Activated naive CD4-positive, alpha-beta T cell treated with anti-CD3 and anti-CD28 coated beads, Interleukin-2, amount 50 U/mL, for 72 hours (primary cell): ENCODE data around the gene SCAF4. TPM values are rescaled to one million over a fixed set of nuclear protein-coding genes. Genes with fewer than 3 reads are reported as not detected.
A peak's percentile ranks its signal among the peaks of the same experiment; 100 is the strongest.

Source experiments
- ATAC-seq, 2 donors: fragments of 150-1000 bp; cut with Tn5 transposase; 2 replicates each; pipeline ENCODE4 v1.10.0; 2021; ENCODE audit warnings: mild to moderate bottlenecking in 2 of 2, moderate library complexity in 2 of 2
- DNase-seq, 2 donors: peaks; one replicate each; pipeline ENCODE4 v3.0.0; 2021 to 2022; ENCODE audit warnings: low spot score in 2 of 2
- H3K27ac Mint-ChIP-seq, 2 donors: one replicate each; pipeline ENCODE4 v1.8.0; 2022; ENCODE audit warnings: mild to moderate bottlenecking in 2 of 2, mixed read lengths in 2 of 2
- H3K36me3 Mint-ChIP-seq, 2 donors: one replicate each; pipeline ENCODE4 v1.8.0; 2022; ENCODE audit warnings: mixed read lengths in 2 of 2
- H3K9me3 Mint-ChIP-seq, 2 donors: one replicate each; pipeline ENCODE4 v1.8.0; 2022; ENCODE audit warnings: mixed read lengths in 2 of 2
- total RNA-seq, 2 donors: library from RNA; stranded (reverse); gene quantifications; one replicate each; pipeline ENCODE4 v1.2.3, GENCODE V29; 2022

Gene SCAF4
- total RNA-seq, 2 donors from 2014 or later = 41.9 to 43.9 TPM

DNA sequence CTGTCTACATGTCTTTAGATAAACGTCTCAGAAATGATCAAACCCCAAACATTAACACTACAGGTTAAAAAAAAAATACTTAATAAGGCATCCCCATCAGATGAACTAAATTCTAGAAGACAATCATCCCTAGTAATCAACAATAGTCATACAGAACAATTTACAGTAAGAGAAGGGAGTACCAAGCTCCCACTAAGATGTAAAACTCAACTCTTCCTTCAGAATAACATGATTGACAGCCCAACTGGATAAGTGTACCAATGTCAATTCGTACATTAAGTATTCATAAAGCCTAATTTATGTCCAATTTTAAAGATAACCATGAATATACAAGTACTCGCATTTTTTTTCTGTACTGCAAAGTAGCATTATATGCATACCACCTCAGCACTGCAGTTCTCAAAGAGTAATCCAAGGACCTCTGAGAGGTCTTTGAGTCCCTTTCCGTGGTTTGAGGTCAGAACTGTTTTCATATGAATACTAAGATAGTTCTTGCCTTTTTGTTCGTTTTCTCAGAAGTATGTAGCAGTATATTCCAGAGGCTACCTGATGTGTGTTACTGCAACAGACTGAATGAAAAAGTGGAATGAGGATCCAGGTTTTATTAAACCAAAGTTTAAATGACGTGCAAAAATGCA lies 6.6 kb downstream of the SCAF4 start:
- no peak for DNase-seq
- H3K36me3 Mint-ChIP-seq = peaks cover 0 to 6% of the 10 kb centered on the region in 2 donors

DNA sequence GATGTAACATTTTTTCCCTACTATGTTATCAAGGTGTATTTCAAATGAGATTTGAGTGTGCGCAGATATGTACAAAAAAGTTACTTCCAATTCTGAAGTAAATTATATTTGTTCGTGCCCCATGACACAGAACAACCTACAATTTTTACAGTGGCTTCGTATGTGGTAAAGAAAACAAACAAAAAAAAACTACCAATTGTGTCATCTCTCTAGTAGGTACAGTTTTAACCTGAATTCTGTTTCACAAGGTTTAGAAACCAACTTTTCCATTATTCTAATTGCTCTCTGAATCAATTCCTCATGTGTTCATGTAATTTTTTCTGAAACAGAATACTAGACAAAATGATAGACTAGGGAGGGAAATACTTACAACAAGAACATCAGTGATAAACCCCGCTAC lies 7.4 kb downstream of the SCAF4 start:
- ATAC-seq = peak in 1 of 2 donors; percentile 55
- no peaks in the 10 kb centered on the region for H3K9me3 Mint-ChIP-seq
- DNase-seq = no peak
- peak overlapping the region in 1 of 2 donors; percentile 23 for H3K27ac Mint-ChIP-seq
- H3K36me3 Mint-ChIP-seq = peaks cover 0 to 11% of the 10 kb centered on the region in 2 donors

More for the DNA sequence above, 6.6 kb downstream of the SCAF4 start:
- H3K27ac Mint-ChIP-seq = peak overlapping the region in 1 of 2 donors; percentile 34
- peak; percentile 89 to 92 for ATAC-seq
- H3K9me3 Mint-ChIP-seq = no peaks in the 10 kb centered on the region

DNA sequence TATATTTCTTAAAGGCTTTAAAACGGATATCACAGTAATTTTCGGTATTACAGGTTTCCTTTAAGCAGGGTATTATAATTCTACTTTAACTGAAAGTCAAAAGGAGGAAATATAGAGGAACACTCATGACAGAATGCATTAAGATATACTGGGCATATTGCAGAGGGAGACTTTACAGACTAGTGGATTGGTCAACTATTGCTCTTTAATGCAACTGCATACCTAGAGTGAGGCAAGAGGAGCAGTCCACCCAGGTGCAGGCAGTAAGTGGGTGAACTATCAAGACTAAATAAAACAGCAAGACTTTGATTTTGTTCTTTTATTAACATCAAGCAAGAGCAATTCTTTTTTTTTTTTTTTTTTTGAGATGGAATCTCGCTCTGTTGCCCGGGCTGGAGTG lies 10.5 kb downstream of the SCAF4 start:
- Mint-ChIP-seq H3K27ac (no peak overlapping the region), H3K9me3 (no peaks in the 10 kb centered on the region), H3K36me3 (peaks cover 0 to 11% of the 10 kb centered on the region in 2 donors)
- DNase-seq (no peak), ATAC-seq (no peak)

- Mint-ChIP-seq H3K9me3 (no peaks in the 10 kb centered on the region), H3K36me3 (peaks cover 0 to 11% of the 10 kb centered on the region in 2 donors), H3K27ac (no peak overlapping the region)
- DNase-seq (no peak), ATAC-seq (no peak)
Observed at GRCh38 chr21:31720739-31721138, 11.2 kb downstream of the SCAF4 start.

DNA sequence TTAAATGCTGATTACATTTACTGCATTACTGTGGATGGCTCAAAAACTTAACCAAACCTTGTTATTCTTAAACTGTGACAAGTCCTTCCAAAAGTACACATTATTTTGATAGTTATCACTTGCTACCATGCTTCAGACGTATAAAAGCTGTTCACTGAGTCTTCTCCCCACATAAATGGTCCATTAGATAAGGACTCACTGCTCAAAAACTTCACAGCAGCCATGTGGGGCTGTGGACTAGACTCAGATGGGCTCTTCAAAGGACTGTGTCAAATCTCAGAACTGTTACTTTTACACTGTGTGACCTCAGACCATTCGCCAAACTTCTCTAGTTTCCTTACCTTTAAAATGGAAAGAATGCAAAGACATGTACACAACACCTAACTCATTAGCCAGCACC lies 11.6 kb downstream of the SCAF4 start:
- ATAC-seq (peak in 1 of 2 donors; percentile 18), DNase-seq (no peak)
- H3K9me3 Mint-ChIP-seq = no peaks in the 10 kb centered on the region
- H3K36me3 Mint-ChIP-seq = peaks cover 0 to 10% of the 10 kb centered on the region in 2 donors
- no peak overlapping the region for H3K27ac Mint-ChIP-seq

DNA sequence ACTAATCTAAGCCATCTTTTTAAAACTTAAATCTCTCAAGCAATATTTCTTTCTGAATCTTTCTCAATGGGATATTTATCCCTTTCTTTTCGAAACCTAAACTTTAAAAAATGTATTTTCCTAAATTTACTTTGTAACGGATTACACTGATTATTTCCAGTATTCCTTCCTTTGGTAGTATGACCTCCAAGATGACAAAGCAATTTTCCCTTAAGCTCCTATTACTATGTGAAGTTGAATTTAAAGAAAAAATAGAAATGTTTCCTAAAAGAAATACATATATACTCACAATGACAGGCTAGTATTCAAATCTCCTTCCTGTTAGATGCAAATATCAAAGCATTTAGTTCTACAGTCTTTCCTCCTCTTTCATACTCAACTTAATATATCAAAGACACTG lies 15.8 kb downstream of the SCAF4 start:
- ATAC-seq (no peak), DNase-seq (no peak)
- Mint-ChIP-seq H3K9me3 (no peaks in the 10 kb centered on the region), H3K36me3 (peaks cover 0 to 4% of the 10 kb centered on the region in 2 donors), H3K27ac (no peak overlapping the region)

- no peak for ATAC-seq
- DNase-seq = no peak
- peaks cover 0 to 11% of the 10 kb centered on the region in 2 donors for H3K36me3 Mint-ChIP-seq
- no peaks in the 10 kb centered on the region for H3K9me3 Mint-ChIP-seq
- H3K27ac Mint-ChIP-seq = peak overlapping the region; percentile 31 to 85
Observed at GRCh38 chr21:31714741-31715365, 17.1 kb downstream of the SCAF4 start.

- Mint-ChIP-seq H3K9me3 (no peaks in the 10 kb centered on the region), H3K36me3 (peaks cover 0 to 10% of the 10 kb centered on the region in 2 donors), H3K27ac (peak overlapping the region; percentile 31 to 85)
- peak; percentile 94 to 95 for ATAC-seq
- peak in 1 of 2 donors; percentile 16 for DNase-seq
Observed at GRCh38 chr21:31713973-31714740, 17.8 kb downstream of the SCAF4 start.

- ATAC-seq = no peak
- DNase-seq = no peak
- no peak overlapping the region for H3K27ac Mint-ChIP-seq
- H3K9me3 Mint-ChIP-seq = no peaks in the 10 kb centered on the region
- peaks cover 0 to 10% of the 10 kb centered on the region in 2 donors for H3K36me3 Mint-ChIP-seq
Observed at GRCh38 chr21:31713115-31713514, 18.8 kb downstream of the SCAF4 start.

DNA sequence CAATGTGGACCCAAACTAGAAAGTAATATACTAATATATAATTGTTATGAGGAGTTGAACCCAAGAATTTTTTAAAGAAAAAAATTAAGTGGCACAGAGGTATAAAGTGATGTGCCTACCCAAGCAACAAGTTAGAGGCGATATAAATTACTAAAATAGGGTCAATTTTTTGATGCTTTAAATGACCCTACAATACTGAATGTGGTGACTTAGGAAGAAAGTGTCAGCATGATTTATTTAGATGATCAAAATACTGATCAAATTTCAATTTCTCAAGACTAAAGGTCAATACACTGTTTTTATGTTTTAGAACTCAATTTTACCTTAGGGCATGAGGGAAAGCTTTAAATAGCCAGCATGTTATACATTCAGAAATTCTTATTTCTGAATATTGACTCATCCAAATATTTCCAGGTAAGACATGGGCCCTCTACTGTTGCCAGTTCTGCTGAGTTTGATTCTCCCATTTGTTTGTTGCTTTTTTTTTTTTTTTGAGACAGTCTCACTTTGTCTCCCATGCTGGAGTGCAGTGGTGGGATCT lies 20.1 kb downstream of the SCAF4 start:
- no peak for ATAC-seq
- DNase-seq = no peak
- H3K27ac Mint-ChIP-seq = no peak overlapping the region
- H3K9me3 Mint-ChIP-seq = no peaks in the 10 kb centered on the region
- H3K36me3 Mint-ChIP-seq = peaks cover 0 to 16% of the 10 kb centered on the region in 2 donors

DNA sequence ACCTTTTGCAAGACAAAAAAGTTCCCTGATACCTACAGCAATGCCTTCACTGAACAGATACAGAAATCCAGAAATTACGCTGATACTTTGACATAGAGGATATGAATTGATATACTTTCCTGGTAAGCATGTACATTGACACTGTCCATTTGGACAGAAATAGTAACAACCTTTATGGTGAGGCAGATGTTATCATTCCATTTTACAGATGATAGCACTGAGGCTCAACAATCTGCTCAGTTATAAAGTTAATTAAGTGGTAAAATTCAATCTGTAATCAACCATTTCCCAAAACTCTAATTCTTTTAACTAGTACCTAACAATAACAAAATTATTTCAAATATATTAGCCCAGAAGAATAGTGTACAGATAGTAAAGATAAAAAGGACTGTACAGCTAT lies 20.6 kb downstream of the SCAF4 start:
- Mint-ChIP-seq H3K9me3 (no peaks in the 10 kb centered on the region), H3K27ac (no peak overlapping the region), H3K36me3 (peaks cover 3 to 16% of the 10 kb centered on the region in 2 donors)
- ATAC-seq (no peak), DNase-seq (no peak)

DNA sequence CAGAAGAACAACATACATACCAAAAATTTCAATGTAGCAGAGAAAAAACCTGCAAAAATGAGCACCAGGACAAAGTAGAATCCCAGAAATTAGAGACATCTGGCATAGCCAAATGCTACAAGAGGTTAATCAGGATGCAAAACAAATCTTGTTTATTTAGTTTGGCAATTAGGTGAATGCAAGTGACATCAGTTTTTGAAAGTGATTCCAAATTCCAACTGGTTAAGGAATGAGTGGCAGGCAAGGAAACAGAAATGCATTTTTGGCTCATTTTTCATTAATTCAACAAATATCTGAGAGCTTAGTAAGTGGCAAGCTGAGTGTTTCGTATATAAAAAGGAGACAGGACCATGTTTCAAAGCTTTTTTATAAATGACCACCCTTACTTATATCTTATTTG lies 21.3 kb downstream of the SCAF4 start:
- DNase-seq (no peak), ATAC-seq (no peak)
- H3K9me3 Mint-ChIP-seq = no peaks in the 10 kb centered on the region
- no peak overlapping the region for H3K27ac Mint-ChIP-seq
- H3K36me3 Mint-ChIP-seq = peaks cover 4 to 16% of the 10 kb centered on the region in 2 donors

DNA sequence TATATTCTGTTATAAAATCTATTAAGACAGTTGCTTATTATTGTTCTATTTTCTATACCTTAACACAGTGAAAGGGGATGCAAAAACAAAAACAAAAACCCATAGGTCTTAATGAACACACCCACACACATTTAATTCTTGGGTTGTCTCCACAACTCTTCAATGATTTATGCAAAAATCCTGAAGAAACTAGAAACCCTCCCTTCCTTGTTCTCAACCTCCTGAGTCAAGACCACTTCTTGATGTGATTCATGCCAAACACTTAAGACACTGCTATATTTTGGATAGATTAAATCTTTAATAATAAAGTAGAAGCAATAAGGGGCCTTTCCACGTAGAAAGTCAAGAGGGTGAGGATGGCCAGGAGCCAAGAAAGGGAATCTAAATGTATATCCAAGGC lies 23.4 kb downstream of the SCAF4 start:
- Mint-ChIP-seq H3K9me3 (no peaks in the 10 kb centered on the region), H3K36me3 (peaks cover 4 to 16% of the 10 kb centered on the region in 2 donors), H3K27ac (no peak overlapping the region)
- no peak for DNase-seq
- no peak for ATAC-seq

- H3K36me3 Mint-ChIP-seq = peaks cover 4 to 16% of the 10 kb centered on the region in 2 donors
- no peak overlapping the region for H3K27ac Mint-ChIP-seq
- no peak for DNase-seq
- no peaks in the 10 kb centered on the region for H3K9me3 Mint-ChIP-seq
- peak; percentile 18 to 33 for ATAC-seq
Observed at GRCh38 chr21:31707499-31707898, 24.4 kb downstream of the SCAF4 start.

DNA sequence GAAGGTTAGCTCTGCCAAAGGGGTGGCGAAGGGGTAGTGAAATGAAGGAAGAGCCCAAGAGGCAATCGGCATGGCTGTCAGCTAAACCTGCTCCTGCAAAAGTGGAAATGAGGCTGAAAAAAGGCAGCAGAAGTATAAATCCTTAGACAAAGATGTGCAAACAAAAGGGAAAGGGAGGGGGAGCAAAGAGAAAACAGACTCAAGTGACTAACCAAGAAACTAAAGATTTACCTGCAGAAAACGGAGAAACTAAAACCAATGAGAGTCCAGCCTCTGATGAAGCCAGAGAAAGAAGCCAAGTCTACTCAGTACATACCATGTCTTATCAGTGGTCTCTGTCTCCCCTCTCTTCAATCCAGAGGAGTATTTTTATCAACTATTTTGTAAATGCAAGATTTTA lies 25.4 kb downstream of the SCAF4 start:
- ATAC-seq = no peak

GRCh38 chr21:31700040-31700439 lies 31.9 kb downstream of the SCAF4 start:
- Mint-ChIP-seq H3K27ac (no peak overlapping the region), H3K9me3 (no peaks in the 10 kb centered on the region), H3K36me3 (peaks cover 0 to 5% of the 10 kb centered on the region in 2 donors)
- no peak for DNase-seq
- ATAC-seq = no peak

More for the DNA sequence above, 25.4 kb downstream of the SCAF4 start:
- H3K9me3 Mint-ChIP-seq = no peaks in the 10 kb centered on the region
- peaks cover 4 to 16% of the 10 kb centered on the region in 2 donors for H3K36me3 Mint-ChIP-seq
- H3K27ac Mint-ChIP-seq = peak overlapping the region in 1 of 2 donors; percentile 38
- no peak for DNase-seq

- peaks cover 5% of the 10 kb centered on the region in 2 donors for H3K36me3 Mint-ChIP-seq
- no peak overlapping the region for H3K27ac Mint-ChIP-seq
- no peak for ATAC-seq
Observed at GRCh38 chr21:31698461-31698860, 33.5 kb downstream of the SCAF4 start.

More at GRCh38 chr21:31698461-31698860, 33.5 kb downstream of the SCAF4 start:
- no peak for DNase-seq
- H3K9me3 Mint-ChIP-seq = no peaks in the 10 kb centered on the region
